Calu3 (cell line): Measurements from ENCODE around the gene OPRD1. TPM values are rescaled to one million over a fixed set of nuclear protein-coding genes. Genes with fewer than 3 reads are reported as not detected.

Experiments
- BruUV-seq: library from RNA; stranded (reverse); fragments of 400-500 nt; replicated peaks from 2 replicates; lab custom pipeline; 2021; lab: Mats Ljungman, UMichigan
- CTCF ChIA-PET: fragments of 300-600 bp; sonication (Branson Sonifier 250); formaldehyde crosslinking; loops from one replicate; lab custom pipeline; 2022; ENCODE audit warnings: antibody characterized with exemption; lab: Charles Lee
- DNase-seq: peaks from one replicate; pipeline ENCODE4 v3.0.0; 2022
- H3K27ac Mint-ChIP-seq: one replicate; pipeline ENCODE4 v1.8.0; 2022; ENCODE audit warnings: mixed read lengths; ENCODE audit not compliant: unreplicated experiment
- H3K27me3 Mint-ChIP-seq: one replicate; pipeline ENCODE4 v1.8.0; 2022; ENCODE audit warnings: mixed read lengths; ENCODE audit not compliant: unreplicated experiment
- H3K36me3 Mint-ChIP-seq: one replicate; pipeline ENCODE4 v1.8.0; 2022; ENCODE audit warnings: mild to moderate bottlenecking, moderate library complexity, mixed read lengths; ENCODE audit not compliant: insufficient read depth, unreplicated experiment
- H3K4me1 Mint-ChIP-seq: one replicate; pipeline ENCODE4 v1.8.0; 2022; ENCODE audit warnings: mild to moderate bottlenecking, low read depth, mixed read lengths; ENCODE audit not compliant: unreplicated experiment
- H3K4me3 Mint-ChIP-seq: one replicate; pipeline ENCODE4 v1.8.0; 2022; ENCODE audit warnings: mild to moderate bottlenecking, low read depth, moderate library complexity, mixed read lengths; ENCODE audit not compliant: unreplicated experiment
- H3K9me3 Mint-ChIP-seq: one replicate; pipeline ENCODE4 v1.8.0; 2022; ENCODE audit warnings: low read depth, mixed read lengths; ENCODE audit not compliant: unreplicated experiment
- CTCF ChIP-seq: fragments of 200-600 bp; IDR thresholded peaks from one replicate; pipeline ENCODE4 v1.8.0; 2022; ENCODE audit warnings: antibody characterized with exemption; ENCODE audit not compliant: unreplicated experiment
- intact Hi-C: fragments of 100-400 bp; cut with micrococcal nuclease; formaldehyde crosslinking; loops from one replicate; pipeline ENCODE4 v1.10.0; 2022; ENCODE audit not compliant: unreplicated experiment
- total RNA-seq: library from RNA; stranded (reverse); gene quantifications from 2 replicates; pipeline ENCODE4 v1.2.3, GENCODE V29; 2022

OPRD1 gene
- total RNA-seq, 1 experiment from 2014 or later: 0.07 TPM

- intact Hi-C loops: no loop called here
- H3K9me3 Mint-ChIP-seq: no peaks in the 10 kb centered on the region
- no peak overlapping the region for H3K4me3 Mint-ChIP-seq
- no TSS peak for BruUV-seq
- no peak for TF ChIP-seq CTCF
- no peaks in the 10 kb centered on the region for H3K27me3 Mint-ChIP-seq
- H3K27ac Mint-ChIP-seq: no peak overlapping the region
- CTCF ChIA-PET: no interaction called here
- no peak for DNase-seq
- H3K4me1 Mint-ChIP-seq: no peaks in the 10 kb centered on the region
- no peaks in the 10 kb centered on the region for H3K36me3 Mint-ChIP-seq
Measured at GRCh38 chr1:28895896-28896608, 84.1 kb downstream of the OPRD1 start.

- no peak for DNase-seq
- no peak overlapping the region for H3K27ac Mint-ChIP-seq
- no peak overlapping the region for H3K4me3 Mint-ChIP-seq
- BruUV-seq: no TSS peak
- intact Hi-C loops: no loop called here
- CTCF ChIA-PET: no interaction called here
- no peaks in the 10 kb centered on the region for H3K27me3 Mint-ChIP-seq
- no peaks in the 10 kb centered on the region for H3K36me3 Mint-ChIP-seq
- H3K4me1 Mint-ChIP-seq: no peaks in the 10 kb centered on the region
- TF ChIP-seq CTCF: no peak
- no peaks in the 10 kb centered on the region for H3K9me3 Mint-ChIP-seq
Measured at GRCh38 chr1:28896609-28896986, 84.6 kb downstream of the OPRD1 start.

GRCh38 chr1:28897789-28898188 is 85.8 kb downstream of the OPRD1 start:
- BruUV-seq: no TSS peak
- Mint-ChIP-seq H3K27me3 (no peaks in the 10 kb centered on the region), H3K4me3 (no peak overlapping the region), H3K36me3 (no peaks in the 10 kb centered on the region), H3K9me3 (no peaks in the 10 kb centered on the region), H3K4me1 (no peaks in the 10 kb centered on the region), H3K27ac (no peak overlapping the region)
- CTCF ChIA-PET: interaction anchor here (1.5 kb wide), 1 partner anchor 13 kb away, joined by 5 read pairs; no protein-coding TSS in a partner anchor
- TF ChIP-seq CTCF: no peak
- intact Hi-C loops: no loop called here
- DNase-seq: no peak

GRCh38 chr1:28898405-28898881 is 86.5 kb downstream of the OPRD1 start:
- DNase-seq: no peak
- CTCF ChIA-PET: interaction anchor here (1.5 kb wide), 1 partner anchor 14 kb away, joined by 5 read pairs; no protein-coding TSS in a partner anchor
- no peak overlapping the region for H3K27ac Mint-ChIP-seq
- H3K27me3 Mint-ChIP-seq: no peaks in the 10 kb centered on the region
- no peak for TF ChIP-seq CTCF
- no TSS peak for BruUV-seq
- no peaks in the 10 kb centered on the region for H3K9me3 Mint-ChIP-seq
- intact Hi-C loops: no loop called here
- no peak overlapping the region for H3K4me3 Mint-ChIP-seq
- no peaks in the 10 kb centered on the region for H3K36me3 Mint-ChIP-seq
- no peaks in the 10 kb centered on the region for H3K4me1 Mint-ChIP-seq
